ENCODE measurements around the gene SPTAN1.
"Not testable (repeated sequence)": the region's sequence is repeated elsewhere in the genome, so short reads cannot be mapped to it uniquely, and the experiment has no call there.

SPTAN1 gene

GRCh38 chr9:128577206-128577605 lies 24.8 kb downstream of the SPTAN1 start:
- CTCF ChIA-PET: no interaction called here
- no peak for TF ChIP-seq CTCF (conservative IDR thresholded peaks at IDR 0.05; ENCODE audit: low read depth)
- POLR2A ChIA-PET (ENCODE audit: low non-redundant PET): no interaction called here
- DNase-seq (ENCODE audit: low spot score): no peak
- H3K27ac ChIP-seq: peak overlapping the region; percentile 3; the same call in 1 of the 2 replicates

DNA sequence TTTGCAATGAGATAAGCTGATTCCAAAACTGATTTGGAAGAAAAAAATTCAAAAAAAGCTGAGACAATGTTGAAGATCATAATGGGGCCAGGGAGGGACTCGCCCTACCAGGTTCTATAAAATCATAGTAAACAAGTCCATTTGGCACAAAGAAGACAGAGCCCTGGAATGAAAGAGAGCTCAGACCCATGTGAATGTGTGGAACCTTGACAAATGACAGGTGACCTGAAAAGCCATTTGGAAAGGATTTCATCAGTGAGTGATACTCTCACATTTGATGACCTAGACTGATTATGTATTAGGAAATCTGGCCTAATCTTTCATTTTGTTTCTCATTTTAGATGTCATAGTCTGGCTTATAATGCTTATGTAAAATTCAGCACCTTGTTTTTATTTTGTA lies 26.8 kb downstream of the SPTAN1 start:
- CTCF ChIA-PET: interaction anchor here (0.6 kb wide), 1 partner anchor 21 kb away, joined by 4 read pairs; no protein-coding TSS in a partner anchor
- no peak overlapping the region for H3K27ac ChIP-seq
- no peak for TF ChIP-seq CTCF (conservative IDR thresholded peaks at IDR 0.05; ENCODE audit: low read depth)
- DNase-seq (ENCODE audit: low spot score): no peak
- POLR2A ChIA-PET (ENCODE audit: low non-redundant PET): interaction anchor here (0.6 kb wide), 1 partner anchor 32 kb away, joined by 3 read pairs; no protein-coding TSS in a partner anchor

DNA sequence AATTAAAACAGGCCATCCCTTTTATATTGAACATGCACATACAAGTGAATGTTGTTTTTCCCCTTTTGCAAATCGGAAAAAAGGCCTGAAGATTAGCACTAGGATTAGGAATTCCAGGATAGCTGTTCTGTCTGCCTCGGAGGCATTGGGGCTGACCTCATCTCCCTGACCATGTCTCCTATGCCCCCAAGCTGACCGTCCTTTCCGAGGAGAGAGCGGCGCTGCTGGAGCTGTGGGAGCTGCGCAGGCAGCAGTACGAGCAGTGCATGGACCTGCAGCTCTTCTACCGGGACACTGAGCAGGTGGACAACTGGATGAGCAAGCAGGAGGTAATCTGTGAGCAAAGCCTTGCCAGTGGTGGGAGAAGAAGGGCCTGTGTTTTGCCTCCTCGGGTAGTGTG lies 28.3 kb downstream of the SPTAN1 start:
- CTCF ChIA-PET: no interaction called here
- DNase-seq (ENCODE audit: low spot score): no peak
- H3K27ac ChIP-seq: 0 out of 2 replicates have a peak overlapping the region, but pooled peaks have one; percentile 20
- POLR2A ChIA-PET (ENCODE audit: low non-redundant PET): interaction anchor here (0.6 kb wide), 1 partner anchor 46 kb away, joined by 4 read pairs; no protein-coding TSS in a partner anchor
- no peak for TF ChIP-seq CTCF (conservative IDR thresholded peaks at IDR 0.05; ENCODE audit: low read depth)

GRCh38 chr9:128585155-128585554 lies 32.8 kb downstream of the SPTAN1 start:
- ChIA-PET CTCF (interaction anchor here (1.9 kb wide), 1 partner anchor 10 kb away, joined by 5 read pairs; no protein-coding TSS in a partner anchor), POLR2A (ENCODE audit: low non-redundant PET) (interaction anchor here (0.7 kb wide), 1 partner anchor 39 kb away, joined by 4 read pairs; no protein-coding TSS in a partner anchor)
- not testable (repeated sequence) for H3K27ac ChIP-seq; DNase-seq (ENCODE audit: low spot score)

- DNase-seq (ENCODE audit: low spot score); POLR2A ChIA-PET (ENCODE audit: low non-redundant PET): not testable (repeated sequence)
- H3K27ac ChIP-seq: peak overlapping the region; percentile 19
- CTCF ChIA-PET: interaction anchor here (0.6 to 1.2 kb wide), 3 partner anchors 14 to 341 kb away, joined by 3 to 5 read pairs (median 4); no protein-coding TSS in a partner anchor
Measured at GRCh38 chr9:128586934-128587333, 34.5 kb downstream of the SPTAN1 start.

DNA sequence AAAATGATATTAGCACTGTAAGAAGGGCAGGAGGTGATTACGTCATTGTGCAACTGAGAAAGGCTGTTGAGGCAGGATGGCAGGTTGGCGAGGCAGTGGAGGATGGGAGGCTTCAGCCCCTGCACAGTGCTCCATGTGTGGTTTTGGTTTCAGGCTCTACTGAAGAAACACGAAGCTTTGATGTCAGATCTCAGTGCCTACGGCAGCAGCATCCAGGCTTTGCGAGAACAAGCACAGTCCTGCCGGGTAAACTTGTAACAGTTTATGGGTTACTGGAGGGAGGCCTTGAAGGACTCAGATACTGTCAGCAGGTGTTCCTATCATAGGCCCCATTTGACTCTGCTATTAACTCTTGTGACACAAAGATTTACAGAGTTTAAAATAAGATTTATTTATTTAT lies 35.1 kb downstream of the SPTAN1 start:
- H3K27ac ChIP-seq: peak overlapping the region; percentile 19
- POLR2A ChIA-PET (ENCODE audit: low non-redundant PET): no interaction called here
- CTCF ChIA-PET: interaction anchor here (0.6 to 0.7 kb wide), 3 partner anchors 14 to 341 kb away, joined by 3 to 4 read pairs (median 4); no protein-coding TSS in a partner anchor
- no peak for TF ChIP-seq CTCF (conservative IDR thresholded peaks at IDR 0.05; ENCODE audit: low read depth)
- no peak for DNase-seq (ENCODE audit: low spot score)

DNA sequence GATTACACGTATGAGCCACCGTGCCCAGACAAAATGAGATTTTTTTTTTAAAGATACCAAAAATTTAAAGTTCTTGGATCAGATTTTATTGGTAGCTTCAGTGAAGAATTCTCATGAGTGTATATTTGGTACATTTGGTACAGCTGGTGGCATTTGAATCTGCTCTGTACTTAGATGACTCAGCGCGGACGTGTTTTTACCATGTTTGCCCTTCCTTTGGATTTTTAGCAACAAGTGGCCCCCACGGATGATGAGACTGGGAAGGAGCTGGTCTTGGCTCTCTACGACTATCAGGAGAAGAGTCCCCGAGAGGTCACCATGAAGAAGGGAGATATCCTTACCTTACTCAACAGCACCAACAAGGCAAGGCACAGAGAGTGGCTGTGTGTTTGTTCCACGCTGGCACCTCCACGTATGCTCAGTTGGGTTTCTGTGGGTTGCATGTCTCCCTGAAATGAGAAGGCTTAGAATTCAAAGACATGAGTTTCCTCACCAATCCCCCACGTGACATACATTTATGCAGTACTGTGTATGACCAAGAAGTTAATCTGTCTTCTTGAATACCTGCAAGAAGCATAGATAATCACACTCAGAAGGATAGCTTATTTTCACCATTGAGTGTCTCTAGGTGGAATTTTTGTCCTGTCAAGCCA lies 36.3 kb downstream of the SPTAN1 start:
- CTCF ChIA-PET: no interaction called here
- H3K27ac ChIP-seq: no peak overlapping the region

More for the DNA sequence above, 36.3 kb downstream of the SPTAN1 start:
- POLR2A ChIA-PET (ENCODE audit: low non-redundant PET): no interaction called here
- TF ChIP-seq CTCF (conservative IDR thresholded peaks at IDR 0.05; ENCODE audit: low read depth): no peak
- no peak for DNase-seq (ENCODE audit: low spot score)

Measured in RWPE1 (cell line).